Progenitor cell of endocrine pancreas (in vitro differentiated cells): ENCODE measurements around the gene ARHGEF16. TPM values are rescaled to one million over a fixed set of nuclear protein-coding genes. Genes with fewer than 3 reads are reported as not detected.

Experiments
- DNase-seq: peaks from one replicate; pipeline ENCODE4 v3.0.0; 2021; ENCODE audit warnings: low spot score; ENCODE audit not compliant: unreplicated experiment
- H3K27ac Mint-ChIP-seq: 2 replicates; pipeline ENCODE4 v1.8.0; 2021; ENCODE audit warnings: mild to moderate bottlenecking, moderate library complexity, mixed read lengths
- H3K27me3 Mint-ChIP-seq: 2 replicates; pipeline ENCODE4 v1.8.0; 2021; ENCODE audit warnings: mixed read lengths
- H3K36me3 Mint-ChIP-seq: 2 replicates; pipeline ENCODE4 v1.8.0; 2022; ENCODE audit warnings: mixed read lengths; ENCODE audit not compliant: insufficient read depth
- H3K4me1 Mint-ChIP-seq: 2 replicates; pipeline ENCODE4 v1.8.0; 2021; ENCODE audit warnings: low read depth, mixed read lengths
- H3K4me3 Mint-ChIP-seq: 2 replicates; pipeline ENCODE4 v1.8.0; 2021; ENCODE audit warnings: low read depth, mild to moderate bottlenecking, moderate library complexity, mixed read lengths
- H3K9me3 Mint-ChIP-seq: 2 replicates; pipeline ENCODE4 v1.8.0; 2021; ENCODE audit warnings: low read depth, mixed read lengths
- total RNA-seq: library from RNA; stranded (reverse); gene quantifications from 2 replicates; pipeline ENCODE4 v1.2.1, GENCODE V29; 2021
- TF ChIP-seq, protein P1 (sequence below): fragments of 200-600 bp; sonication (generic); IDR thresholded peaks from one replicate; pipeline ENCODE4 v1.5.0; 2021; ENCODE audit warnings: antibody characterized with exemption, mild to moderate bottlenecking; ENCODE audit not compliant: unreplicated experiment

Gene ARHGEF16
- total RNA-seq, 1 donor from 2014 or later = 63.6 TPM

- no peaks in the 10 kb centered on the region for H3K9me3 Mint-ChIP-seq
- TF ChIP-seq, protein P1, sequence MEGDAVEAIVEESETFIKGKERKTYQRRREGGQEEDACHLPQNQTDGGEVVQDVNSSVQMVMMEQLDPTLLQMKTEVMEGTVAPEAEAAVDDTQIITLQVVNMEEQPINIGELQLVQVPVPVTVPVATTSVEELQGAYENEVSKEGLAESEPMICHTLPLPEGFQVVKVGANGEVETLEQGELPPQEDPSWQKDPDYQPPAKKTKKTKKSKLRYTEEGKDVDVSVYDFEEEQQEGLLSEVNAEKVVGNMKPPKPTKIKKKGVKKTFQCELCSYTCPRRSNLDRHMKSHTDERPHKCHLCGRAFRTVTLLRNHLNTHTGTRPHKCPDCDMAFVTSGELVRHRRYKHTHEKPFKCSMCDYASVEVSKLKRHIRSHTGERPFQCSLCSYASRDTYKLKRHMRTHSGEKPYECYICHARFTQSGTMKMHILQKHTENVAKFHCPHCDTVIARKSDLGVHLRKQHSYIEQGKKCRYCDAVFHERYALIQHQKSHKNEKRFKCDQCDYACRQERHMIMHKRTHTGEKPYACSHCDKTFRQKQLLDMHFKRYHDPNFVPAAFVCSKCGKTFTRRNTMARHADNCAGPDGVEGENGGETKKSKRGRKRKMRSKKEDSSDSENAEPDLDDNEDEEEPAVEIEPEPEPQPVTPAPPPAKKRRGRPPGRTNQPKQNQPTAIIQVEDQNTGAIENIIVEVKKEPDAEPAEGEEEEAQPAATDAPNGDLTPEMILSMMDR = no peak
- no peak for DNase-seq
- H3K36me3 Mint-ChIP-seq = peaks cover 11% of the 10 kb centered on the region
- peak overlapping the region; percentile 76 for H3K27ac Mint-ChIP-seq
- H3K4me1 Mint-ChIP-seq = peaks cover 6% of the 10 kb centered on the region
- no peaks in the 10 kb centered on the region for H3K27me3 Mint-ChIP-seq
- H3K4me3 Mint-ChIP-seq = no peak overlapping the region
These were observed 28.8 kb upstream of the ARHGEF16 start for GRCh38 chr1:3425486-3426215.

- no peaks in the 10 kb centered on the region for H3K27me3 Mint-ChIP-seq
- H3K27ac Mint-ChIP-seq = no peak overlapping the region
- no peak for DNase-seq
- peaks cover 9% of the 10 kb centered on the region for H3K36me3 Mint-ChIP-seq
- H3K4me1 Mint-ChIP-seq = peaks cover 6% of the 10 kb centered on the region
- TF ChIP-seq, protein P1 = no peak
- H3K4me3 Mint-ChIP-seq = no peak overlapping the region
- no peaks in the 10 kb centered on the region for H3K9me3 Mint-ChIP-seq
These were observed 27.4 kb upstream of the ARHGEF16 start for GRCh38 chr1:3426956-3427535.

- no peak for DNase-seq
- no peak overlapping the region for H3K4me3 Mint-ChIP-seq
- TF ChIP-seq, protein P1 = no peak
- H3K4me1 Mint-ChIP-seq = peaks cover 6% of the 10 kb centered on the region
- no peak overlapping the region for H3K27ac Mint-ChIP-seq
- H3K9me3 Mint-ChIP-seq = no peaks in the 10 kb centered on the region
- no peaks in the 10 kb centered on the region for H3K27me3 Mint-ChIP-seq
- peaks cover 12% of the 10 kb centered on the region for H3K36me3 Mint-ChIP-seq
These were observed 26.5 kb upstream of the ARHGEF16 start for GRCh38 chr1:3427711-3428704.

GRCh38 chr1:3428899-3429298 is 25.6 kb upstream of the ARHGEF16 start:
- H3K9me3 Mint-ChIP-seq = no peaks in the 10 kb centered on the region
- no peak overlapping the region for H3K27ac Mint-ChIP-seq
- no peak overlapping the region for H3K4me3 Mint-ChIP-seq
- DNase-seq = no peak
- TF ChIP-seq, protein P1 = no peak
- peaks cover 6% of the 10 kb centered on the region for H3K4me1 Mint-ChIP-seq
- no peaks in the 10 kb centered on the region for H3K27me3 Mint-ChIP-seq
- H3K36me3 Mint-ChIP-seq = peaks cover 16% of the 10 kb centered on the region

DNA sequence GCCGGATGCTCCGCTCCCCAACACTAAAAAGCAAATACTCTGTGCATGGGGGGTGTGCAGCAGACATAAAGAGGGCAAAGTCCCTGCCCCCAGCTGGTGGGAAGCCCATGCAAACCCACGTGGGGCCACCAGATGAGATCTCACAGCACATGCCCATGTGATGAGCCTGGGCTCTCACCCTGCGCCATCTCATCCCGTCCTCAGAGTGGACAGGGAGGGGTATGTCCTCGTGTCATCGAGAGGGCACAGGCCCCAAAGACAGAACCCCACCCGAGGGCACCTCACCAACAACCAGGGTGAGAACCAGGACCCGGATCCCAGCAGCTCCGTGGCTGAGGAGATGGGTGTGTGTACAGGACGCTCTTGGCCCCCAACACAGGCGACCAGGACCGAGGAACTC is 25.1 kb upstream of the ARHGEF16 start:
- Mint-ChIP-seq H3K27ac (no peak overlapping the region), H3K27me3 (no peaks in the 10 kb centered on the region), H3K4me3 (no peak overlapping the region), H3K9me3 (no peaks in the 10 kb centered on the region), H3K36me3 (peaks cover 17% of the 10 kb centered on the region), H3K4me1 (peaks cover 3% of the 10 kb centered on the region)
- TF ChIP-seq, protein P1 = no peak
- no peak for DNase-seq
